Adrenal gland (tissue), 5 donors: Measurements from ENCODE around the gene F2RL3.

Experiments used
- CTCF ChIP-seq, 6 experiments: fragments of 450-650 bp in 4 of 6; fragments of 200-600 bp in 2 of 6; sonication (generic) in 1 of 6; IDR thresholded peaks; 1 replicate in 5 of 6; 2 replicates in 1 of 6; pipeline versions ENCODE4 v1.5.1 to v1.8.0; 2016 to 2021; ENCODE audit warnings: antibody characterized with exemption in 6 of 6, mild to moderate bottlenecking in 2 of 6, moderate library complexity in 1 of 6
- POLR2A ChIP-seq, 2 donors: fragments of 450-650 bp; IDR thresholded peaks; one replicate each; pipeline ENCODE4 v1.6.1; 2017; ENCODE audit warnings: antibody characterized with exemption in 2 of 2, mild to moderate bottlenecking in 2 of 2, moderate library complexity in 1 of 2
- donor health status: DM: no; HTN: no; CAD: no.

GRCh38 chr19:16908759-16909158 is 20.0 kb downstream of the F2RL3 start:
- TF ChIP-seq CTCF (IDR thresholded peaks at IDR 0.05) (no peak), POLR2A (IDR thresholded peaks at IDR 0.05) (no peak)
